ENCODE data around the gene PRKAR2B. TPM values are rescaled to one million over a fixed set of nuclear protein-coding genes. Genes with fewer than 3 reads are reported as not detected.

The PRKAR2B gene
- total and polyA plus RNA-seq, 4 donors, result 0.88 to 41.8 (median 1.6) TPM

DNA sequence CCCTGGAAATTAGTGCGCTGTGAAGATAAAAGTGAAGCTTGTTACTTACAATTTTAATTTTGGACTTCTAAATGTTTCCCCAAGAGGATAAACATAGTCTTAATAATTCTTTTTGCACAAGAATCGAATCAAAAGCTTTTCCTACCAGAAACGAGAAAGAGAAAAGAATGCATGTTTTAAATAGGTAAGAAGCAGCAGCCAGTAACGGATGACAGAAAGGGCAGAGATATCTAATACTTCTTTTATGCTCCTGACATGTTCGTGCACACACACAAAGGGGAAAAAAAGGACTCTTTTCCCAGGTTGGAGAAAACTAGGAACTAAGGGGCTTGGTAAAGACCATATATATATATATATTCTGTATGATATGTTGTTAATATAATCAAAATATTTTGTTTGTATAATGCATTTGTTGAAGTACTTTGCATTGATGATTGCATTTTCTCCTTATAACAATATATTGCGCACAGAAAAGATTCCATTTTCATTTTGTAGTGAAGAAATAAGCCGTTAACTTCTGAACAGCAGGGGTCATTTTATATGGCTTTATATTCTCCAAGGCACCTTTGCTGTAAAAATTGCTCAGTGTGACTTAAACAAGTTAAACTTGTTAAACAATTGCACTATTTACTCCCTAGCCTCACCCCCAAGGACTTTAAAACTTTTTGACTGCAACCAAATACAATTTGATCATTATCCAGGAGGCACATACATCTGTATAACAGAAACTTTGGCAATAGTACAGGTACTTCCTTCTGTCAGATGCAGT, 2.2 kb downstream of the PRKAR2B start:
- H3K27me3 ChIP-seq (ENCODE audit: control insufficient read depth in 4 of 4, insufficient read depth in 4 of 4, low read length in 3 of 4), result no peaks in the 10 kb centered on the region
- no peak overlapping the region for H3K4me3 ChIP-seq (ENCODE audit: low read depth in 1 of 3, low read length in 3 of 3)
- H3K36me3 ChIP-seq (ENCODE audit: control insufficient read depth in 4 of 4, insufficient read depth in 3 of 4, low read depth in 1 of 4, low read length in 3 of 4), result no peaks in the 10 kb centered on the region
- H3K9me3 ChIP-seq (ENCODE audit: control insufficient read depth in 4 of 4, low read length in 3 of 4), result no peaks in the 10 kb centered on the region
- WGBS, result 76% methylated on average over 7 of the region's 7 CpGs
- peaks cover 4 to 16% (median 9%) of the 10 kb centered on the region in 4 donors for H3K4me1 ChIP-seq (ENCODE audit: control insufficient read depth in 4 of 4, insufficient read depth in 4 of 4, low read length in 3 of 4)
- H3K27ac ChIP-seq (ENCODE audit: low read depth in 1 of 2, low read length in 2 of 2), result no peak overlapping the region
- no peak overlapping the region for H3K9ac ChIP-seq (ENCODE audit: low read depth in 1 of 2, low read length in 2 of 2)
- TF ChIP-seq HNF4A (conservative IDR thresholded peaks at IDR 0.05) (no peak), YY1 (IDR thresholded peaks at IDR 0.05) (no peak), FOXA2 (IDR thresholded peaks at IDR 0.05) (no peak), GABPA (IDR thresholded peaks at IDR 0.05 in 1 of 2, conservative IDR thresholded peaks at IDR 0.05 in 1 of 2) (no peak), SP1 (IDR thresholded peaks at IDR 0.05) (no peak), EGR1 (IDR thresholded peaks at IDR 0.05; ENCODE audit: low read depth in 2 of 2) (no peak), HNF4G (IDR thresholded peaks at IDR 0.05) (no peak), RAD21 (IDR thresholded peaks at IDR 0.05) (no peak), NR2F2 (IDR thresholded peaks at IDR 0.05) (no peak)
- TF ChIP-seq, protein P1, sequence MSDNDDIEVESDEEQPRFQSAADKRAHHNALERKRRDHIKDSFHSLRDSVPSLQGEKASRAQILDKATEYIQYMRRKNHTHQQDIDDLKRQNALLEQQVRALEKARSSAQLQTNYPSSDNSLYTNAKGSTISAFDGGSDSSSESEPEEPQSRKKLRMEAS (IDR thresholded peaks at IDR 0.05), result no peak
- TF ChIP-seq, protein P2, sequence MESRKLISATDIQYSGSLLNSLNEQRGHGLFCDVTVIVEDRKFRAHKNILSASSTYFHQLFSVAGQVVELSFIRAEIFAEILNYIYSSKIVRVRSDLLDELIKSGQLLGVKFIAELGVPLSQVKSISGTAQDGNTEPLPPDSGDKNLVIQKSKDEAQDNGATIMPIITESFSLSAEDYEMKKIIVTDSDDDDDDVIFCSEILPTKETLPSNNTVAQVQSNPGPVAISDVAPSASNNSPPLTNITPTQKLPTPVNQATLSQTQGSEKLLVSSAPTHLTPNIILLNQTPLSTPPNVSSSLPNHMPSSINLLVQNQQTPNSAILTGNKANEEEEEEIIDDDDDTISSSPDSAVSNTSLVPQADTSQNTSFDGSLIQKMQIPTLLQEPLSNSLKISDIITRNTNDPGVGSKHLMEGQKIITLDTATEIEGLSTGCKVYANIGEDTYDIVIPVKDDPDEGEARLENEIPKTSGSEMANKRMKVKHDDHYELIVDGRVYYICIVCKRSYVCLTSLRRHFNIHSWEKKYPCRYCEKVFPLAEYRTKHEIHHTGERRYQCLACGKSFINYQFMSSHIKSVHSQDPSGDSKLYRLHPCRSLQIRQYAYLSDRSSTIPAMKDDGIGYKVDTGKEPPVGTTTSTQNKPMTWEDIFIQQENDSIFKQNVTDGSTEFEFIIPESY (IDR thresholded peaks at IDR 0.05), result no peak
- TF ChIP-seq, protein P3, sequence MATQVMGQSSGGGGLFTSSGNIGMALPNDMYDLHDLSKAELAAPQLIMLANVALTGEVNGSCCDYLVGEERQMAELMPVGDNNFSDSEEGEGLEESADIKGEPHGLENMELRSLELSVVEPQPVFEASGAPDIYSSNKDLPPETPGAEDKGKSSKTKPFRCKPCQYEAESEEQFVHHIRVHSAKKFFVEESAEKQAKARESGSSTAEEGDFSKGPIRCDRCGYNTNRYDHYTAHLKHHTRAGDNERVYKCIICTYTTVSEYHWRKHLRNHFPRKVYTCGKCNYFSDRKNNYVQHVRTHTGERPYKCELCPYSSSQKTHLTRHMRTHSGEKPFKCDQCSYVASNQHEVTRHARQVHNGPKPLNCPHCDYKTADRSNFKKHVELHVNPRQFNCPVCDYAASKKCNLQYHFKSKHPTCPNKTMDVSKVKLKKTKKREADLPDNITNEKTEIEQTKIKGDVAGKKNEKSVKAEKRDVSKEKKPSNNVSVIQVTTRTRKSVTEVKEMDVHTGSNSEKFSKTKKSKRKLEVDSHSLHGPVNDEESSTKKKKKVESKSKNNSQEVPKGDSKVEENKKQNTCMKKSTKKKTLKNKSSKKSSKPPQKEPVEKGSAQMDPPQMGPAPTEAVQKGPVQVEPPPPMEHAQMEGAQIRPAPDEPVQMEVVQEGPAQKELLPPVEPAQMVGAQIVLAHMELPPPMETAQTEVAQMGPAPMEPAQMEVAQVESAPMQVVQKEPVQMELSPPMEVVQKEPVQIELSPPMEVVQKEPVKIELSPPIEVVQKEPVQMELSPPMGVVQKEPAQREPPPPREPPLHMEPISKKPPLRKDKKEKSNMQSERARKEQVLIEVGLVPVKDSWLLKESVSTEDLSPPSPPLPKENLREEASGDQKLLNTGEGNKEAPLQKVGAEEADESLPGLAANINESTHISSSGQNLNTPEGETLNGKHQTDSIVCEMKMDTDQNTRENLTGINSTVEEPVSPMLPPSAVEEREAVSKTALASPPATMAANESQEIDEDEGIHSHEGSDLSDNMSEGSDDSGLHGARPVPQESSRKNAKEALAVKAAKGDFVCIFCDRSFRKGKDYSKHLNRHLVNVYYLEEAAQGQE (IDR thresholded peaks at IDR 0.05), result no peak
- TF ChIP-seq, protein P4, sequence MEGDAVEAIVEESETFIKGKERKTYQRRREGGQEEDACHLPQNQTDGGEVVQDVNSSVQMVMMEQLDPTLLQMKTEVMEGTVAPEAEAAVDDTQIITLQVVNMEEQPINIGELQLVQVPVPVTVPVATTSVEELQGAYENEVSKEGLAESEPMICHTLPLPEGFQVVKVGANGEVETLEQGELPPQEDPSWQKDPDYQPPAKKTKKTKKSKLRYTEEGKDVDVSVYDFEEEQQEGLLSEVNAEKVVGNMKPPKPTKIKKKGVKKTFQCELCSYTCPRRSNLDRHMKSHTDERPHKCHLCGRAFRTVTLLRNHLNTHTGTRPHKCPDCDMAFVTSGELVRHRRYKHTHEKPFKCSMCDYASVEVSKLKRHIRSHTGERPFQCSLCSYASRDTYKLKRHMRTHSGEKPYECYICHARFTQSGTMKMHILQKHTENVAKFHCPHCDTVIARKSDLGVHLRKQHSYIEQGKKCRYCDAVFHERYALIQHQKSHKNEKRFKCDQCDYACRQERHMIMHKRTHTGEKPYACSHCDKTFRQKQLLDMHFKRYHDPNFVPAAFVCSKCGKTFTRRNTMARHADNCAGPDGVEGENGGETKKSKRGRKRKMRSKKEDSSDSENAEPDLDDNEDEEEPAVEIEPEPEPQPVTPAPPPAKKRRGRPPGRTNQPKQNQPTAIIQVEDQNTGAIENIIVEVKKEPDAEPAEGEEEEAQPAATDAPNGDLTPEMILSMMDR (IDR thresholded peaks at IDR 0.05; ENCODE audit: low read depth, low read length, missing input control), result no peak
- TF ChIP-seq, protein P5, sequence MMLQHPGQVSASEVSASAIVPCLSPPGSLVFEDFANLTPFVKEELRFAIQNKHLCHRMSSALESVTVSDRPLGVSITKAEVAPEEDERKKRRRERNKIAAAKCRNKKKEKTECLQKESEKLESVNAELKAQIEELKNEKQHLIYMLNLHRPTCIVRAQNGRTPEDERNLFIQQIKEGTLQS (IDR thresholded peaks at IDR 0.05), result no peak
- DNase-seq (ENCODE audit: low spot score), result no peak
